Stimulated activated CD4-positive, alpha-beta T cell treated with anti-CD3 and anti-CD28 coated beads, Interleukin-15, amount 100 ng/mL, for 1 hour (primary cell): ENCODE data around the gene FAM234B.

ENCODE experiments used
- DNase-seq, 2 donors: peaks; one replicate each; pipeline ENCODE4 v3.0.0-alpha.2; 2020; ENCODE audit warnings: low read depth in 1 of 2, low spot score in 1 of 2

The FAM234B gene

DNA sequence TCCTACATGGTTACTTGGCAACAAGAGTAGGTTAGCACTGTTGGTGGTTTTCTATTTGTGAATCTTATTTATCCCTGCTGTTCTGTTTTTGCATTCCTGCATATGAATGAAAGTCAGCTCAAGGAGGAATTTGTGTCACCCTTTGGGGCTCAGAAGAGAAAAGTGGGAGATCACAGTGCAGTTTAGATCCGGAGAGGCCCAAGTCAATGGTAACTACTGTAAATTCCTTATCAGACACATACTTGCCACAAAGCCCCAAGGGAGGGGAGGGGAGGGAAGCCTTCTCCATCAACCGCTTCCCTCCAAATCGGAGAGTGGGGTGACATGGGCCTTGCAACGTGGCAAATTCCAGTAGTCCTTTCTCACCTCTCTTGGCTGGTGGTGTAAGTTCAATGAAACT, 44.3 kb downstream of the FAM234B start:
- DNase-seq, result no peak

DNA sequence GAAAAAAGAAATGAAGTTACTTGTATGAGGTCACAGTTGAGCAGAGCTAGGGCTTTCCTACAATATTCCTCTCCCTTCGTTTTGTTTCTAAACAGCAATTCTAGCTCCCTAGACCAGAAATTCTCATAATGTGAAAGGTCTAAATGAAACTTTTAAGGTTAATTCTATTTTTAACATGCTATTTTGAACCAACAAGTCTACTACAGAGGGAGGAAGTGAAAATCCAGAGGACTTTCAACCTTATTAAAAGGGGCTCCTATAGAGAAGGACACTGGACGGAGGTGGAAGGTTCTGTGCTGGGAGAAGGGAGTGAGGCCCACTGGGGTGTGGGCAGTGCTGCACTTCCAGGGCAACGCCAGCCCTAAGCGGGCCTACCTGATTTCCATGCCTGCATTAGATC, 45.9 kb downstream of the FAM234B start:
- DNase-seq, result no peak

DNA sequence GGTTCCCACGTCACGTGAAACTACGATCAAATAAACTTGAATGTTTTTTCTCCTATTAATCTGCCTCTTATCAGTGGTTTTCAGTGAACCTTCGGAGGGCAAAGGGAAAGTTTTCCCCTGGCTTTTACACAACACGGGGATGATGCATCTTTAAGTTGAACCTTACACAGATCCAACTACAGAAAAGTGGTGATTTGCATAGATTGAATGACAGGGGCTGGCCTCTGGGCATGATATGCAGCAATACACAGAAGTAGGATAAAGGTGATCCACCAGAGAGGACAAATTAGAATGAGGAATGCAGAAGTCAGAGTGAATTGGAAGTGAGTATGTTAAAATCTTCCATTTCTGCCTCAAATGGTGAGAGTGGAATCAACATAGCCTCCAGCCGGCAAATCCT, 47.7 kb downstream of the FAM234B start:
- DNase-seq, result no peak

DNA sequence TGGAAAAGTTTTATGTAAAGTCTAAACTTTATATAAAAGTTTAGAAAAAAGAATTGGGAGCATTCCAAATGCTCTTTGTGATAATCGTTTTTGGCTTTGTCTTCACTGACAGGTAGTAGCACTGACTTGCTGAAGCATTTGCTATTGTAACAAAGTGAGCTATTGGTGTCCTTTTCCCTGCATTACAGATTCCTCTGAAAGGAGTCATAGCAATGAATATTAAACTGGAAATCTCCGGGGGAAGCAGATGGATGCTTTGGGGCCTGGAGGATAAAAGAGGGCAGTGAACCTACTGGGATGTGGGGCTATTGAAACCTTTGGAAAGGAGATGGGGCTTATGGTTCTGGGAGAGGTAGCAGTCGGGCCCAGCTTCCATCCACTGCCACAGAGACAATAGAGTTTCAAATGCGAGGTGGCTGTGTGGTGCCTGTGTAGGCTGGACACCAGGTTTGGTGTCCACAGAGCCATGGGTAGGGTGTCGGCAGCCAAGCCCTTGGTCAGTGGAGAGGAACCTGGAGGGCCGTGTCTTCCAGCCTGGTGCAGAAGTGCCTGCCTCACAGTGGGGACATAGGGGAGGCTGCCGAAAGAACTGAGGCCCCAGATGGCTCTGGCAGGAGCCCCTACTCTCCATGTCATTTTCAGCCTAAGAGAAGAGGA, 49.1 kb downstream of the FAM234B start:
- no peak for DNase-seq

DNA sequence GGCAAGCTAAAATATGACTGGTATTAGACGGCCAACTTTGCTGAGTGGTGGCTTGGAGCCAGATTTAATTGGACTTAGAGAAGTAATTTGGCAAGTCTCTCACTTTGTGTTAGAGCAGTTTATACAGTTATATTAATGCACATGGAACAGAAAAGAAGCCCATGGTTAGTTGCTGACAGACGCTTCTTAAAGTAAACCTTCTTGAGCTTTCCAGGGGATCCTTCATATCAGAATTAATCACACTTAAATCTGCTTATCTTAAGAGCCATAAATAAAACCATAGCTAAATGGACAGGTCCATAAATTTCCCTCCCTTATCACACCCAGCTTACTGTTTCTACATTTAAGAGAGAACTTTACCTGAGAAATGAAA, 49.7 kb downstream of the FAM234B start:
- no peak for DNase-seq

DNA sequence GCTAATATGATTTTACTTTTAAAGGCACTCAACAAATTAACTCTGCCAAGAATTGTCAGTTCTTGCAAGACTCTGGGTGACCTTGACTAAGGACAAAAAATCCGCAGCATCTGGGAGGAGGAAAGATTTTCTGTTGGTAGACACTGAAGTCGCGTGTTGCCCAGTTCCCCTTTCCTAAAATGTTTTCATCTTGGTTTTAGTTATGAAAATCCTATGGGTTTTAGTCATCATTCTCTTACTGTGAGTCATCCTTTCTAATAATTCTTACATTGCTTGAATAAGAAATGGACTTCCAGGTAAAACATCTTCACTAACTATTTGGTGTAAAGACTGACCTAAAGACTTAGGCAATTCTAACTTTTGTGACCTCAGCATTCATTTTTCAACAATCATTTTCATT, 50.2 kb downstream of the FAM234B start:
- DNase-seq, result no peak

DNA sequence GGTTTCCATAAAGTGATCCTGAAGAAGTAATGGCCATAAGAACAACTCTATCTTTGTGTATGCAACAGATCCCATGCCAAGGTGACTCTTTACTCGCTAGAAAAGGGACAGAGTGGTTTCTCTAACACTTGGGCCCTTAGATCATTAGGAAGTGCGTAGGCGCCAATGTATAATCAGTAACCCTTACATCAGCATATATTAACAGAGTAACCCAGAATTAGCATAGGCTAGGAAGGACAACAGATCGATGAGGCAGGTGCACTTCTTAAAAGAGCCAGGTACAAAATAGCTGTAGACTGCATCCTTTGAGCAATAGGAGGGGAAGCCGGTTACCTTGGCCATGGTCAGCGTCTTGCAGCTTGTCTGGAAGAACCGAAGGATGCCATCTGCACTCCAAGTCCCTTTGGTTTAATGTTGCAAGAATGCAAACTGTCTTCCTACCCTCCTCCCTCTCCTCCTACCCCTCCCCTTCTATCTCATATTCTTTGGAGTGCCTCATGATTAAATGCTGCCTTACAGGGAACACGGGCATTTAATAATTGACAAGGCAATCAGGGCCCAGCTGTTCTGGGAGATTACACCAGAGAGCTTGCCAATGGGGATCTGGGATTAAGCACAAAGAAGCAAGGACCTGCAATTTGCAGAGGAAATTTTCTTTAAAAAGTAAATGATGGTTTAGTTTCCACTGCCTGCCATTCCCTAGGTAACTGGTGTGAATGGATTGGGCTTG, 51.2 kb downstream of the FAM234B start:
- no peak for DNase-seq

DNA sequence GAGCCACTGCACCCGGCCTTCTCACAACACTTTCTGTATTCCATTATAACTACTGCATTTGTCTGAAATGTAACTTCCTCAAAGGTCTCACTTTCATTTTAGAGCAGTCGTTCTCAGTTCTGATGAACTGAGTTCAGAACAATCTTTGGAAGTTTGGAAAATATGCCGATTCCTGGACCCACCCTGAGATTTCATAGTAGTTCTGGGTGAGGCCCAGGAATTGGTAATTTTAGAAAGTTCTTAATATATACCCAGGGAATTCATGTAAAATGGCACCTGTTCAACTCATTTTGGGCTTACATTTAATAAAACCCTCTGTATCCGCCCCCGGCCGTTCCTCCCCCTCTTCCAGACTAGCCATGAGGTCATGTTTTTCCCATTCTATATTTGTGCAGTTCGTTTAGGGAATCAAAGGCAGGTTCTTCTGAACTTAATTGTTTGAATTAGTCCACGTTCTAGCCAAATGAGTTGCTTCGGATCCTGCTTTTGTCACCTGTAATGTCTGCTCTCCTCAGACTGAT, 53.4 kb downstream of the FAM234B start:
- DNase-seq, result no peak

DNA sequence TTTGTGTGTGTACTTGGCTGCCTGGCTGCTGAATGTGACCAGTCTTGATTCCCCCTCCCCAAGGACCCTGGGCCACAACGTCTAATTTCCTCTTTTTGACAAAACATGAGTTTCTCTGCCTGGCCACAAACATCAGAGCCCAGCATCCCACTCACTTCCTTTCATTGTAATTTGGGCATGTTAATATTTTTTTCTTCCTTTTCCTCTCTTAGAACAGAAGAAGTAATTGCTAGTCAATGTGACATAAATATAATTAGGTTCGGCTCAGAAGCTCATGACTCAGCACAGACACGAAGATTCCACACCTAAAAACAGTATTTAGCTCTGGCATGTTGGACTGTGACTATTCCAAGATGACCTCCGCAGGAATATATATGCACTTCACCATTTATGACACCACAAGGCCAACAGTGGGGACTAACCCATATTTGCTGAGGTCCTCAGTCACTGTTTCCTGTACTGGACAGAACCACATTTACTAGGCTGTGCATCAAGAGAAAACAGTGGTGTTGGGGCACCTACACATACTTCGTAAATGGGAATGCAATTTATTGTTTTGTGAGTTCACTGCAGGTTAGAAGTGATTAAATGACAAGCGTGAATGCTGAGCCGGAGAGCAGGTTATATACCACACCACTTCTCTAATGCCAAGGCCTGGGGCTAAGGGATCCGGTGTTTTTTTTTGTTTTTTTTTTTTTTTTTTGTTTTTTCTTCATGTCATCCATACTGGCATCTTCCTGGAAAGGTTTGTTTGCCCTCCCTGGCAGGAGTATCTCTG, 55.1 kb downstream of the FAM234B start:
- DNase-seq, result no peak

DNA sequence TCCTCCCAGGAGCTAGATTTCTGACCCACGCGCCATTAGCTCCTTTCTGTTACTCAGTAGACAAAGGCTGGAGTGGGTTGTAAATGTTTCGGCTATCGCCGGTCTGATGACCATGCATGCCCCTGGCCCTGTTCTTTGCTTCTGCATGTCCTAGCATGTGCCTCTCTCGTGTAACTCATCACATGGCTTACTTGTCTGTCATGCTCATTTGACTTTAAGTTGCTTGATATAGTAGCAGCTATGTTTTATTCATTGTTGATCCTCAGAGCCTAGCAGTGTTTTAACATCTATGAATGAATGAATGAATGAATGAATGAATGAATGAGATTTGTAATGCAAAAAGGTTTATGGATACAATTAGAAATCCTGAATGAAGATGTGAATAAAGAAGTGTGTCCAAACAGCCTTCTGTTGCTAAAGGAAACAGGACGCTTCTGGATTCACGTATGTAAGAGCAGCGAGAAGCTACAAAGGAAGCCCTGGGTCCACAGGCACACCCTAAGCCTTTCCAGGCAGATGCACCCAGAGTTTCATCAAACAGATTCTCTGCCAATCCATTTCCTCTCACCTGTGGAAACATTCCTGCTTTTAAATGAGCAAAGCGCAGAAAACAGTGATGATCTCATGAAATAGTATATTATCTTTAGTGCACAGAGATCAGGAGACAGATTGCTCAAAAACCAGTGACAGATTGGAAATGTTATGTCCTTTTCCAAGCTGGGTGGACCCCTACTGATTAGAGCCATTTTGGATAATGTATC, 55.8 kb downstream of the FAM234B start:
- no peak for DNase-seq

DNA sequence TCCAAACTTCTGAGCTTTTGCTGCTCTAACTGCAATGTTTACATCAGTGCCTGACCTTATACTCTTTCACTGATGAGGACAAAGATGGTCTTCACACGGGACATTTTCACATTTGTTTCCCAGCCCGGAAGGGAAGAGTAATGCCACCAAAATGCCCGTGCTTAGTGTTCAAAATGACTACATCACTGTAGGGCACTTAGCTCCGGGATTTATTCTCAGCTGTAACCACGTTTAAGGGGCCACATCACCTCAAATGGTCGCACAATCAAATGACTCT, 56.4 kb downstream of the FAM234B start:
- no peak for DNase-seq

DNA sequence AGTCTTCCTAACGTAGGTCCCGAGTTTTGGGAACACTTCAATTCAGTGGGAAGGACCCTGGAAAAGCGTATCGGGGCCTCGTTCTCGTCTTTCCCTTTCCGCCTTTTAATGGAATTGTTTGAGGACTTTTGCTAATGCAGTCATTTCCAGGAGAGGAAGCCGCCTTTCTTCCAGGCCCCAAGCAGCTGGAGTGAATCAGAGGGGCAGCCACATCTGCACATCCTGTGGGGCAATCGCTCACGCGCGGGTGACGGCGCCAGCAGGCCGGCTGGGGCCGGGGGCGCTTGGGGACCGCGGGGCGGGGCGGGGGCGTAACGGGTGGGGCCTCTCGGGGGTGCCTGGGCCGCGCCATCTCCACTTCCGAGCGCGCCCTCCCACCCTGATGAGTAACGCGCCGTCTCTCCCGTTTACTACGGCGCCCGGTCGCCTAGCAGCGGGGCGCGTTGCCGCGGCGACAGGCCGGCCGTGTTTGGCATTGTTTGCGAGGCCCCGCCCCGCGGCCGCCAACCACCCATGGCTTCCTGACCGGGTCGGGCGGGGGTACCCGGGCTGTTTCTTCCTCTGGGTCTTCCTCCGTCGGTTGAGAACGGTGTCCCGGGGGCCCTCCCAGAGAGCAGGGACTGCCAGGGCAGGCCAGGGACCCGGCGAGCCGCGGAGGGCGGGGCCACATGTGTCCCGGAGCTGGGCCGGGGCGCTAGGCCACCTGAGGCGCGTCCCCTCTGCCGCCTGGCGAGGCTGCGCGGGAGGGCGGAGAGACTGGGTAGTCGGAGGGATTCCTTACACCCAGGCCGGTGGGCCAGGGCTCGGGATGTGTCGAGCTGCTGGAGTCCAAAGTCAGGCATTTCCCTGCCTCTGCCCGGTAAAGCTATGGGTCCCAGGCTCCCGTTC, 56.9 kb downstream of the FAM234B start:
- DNase-seq, result peak; percentile 78 to 89

DNA sequence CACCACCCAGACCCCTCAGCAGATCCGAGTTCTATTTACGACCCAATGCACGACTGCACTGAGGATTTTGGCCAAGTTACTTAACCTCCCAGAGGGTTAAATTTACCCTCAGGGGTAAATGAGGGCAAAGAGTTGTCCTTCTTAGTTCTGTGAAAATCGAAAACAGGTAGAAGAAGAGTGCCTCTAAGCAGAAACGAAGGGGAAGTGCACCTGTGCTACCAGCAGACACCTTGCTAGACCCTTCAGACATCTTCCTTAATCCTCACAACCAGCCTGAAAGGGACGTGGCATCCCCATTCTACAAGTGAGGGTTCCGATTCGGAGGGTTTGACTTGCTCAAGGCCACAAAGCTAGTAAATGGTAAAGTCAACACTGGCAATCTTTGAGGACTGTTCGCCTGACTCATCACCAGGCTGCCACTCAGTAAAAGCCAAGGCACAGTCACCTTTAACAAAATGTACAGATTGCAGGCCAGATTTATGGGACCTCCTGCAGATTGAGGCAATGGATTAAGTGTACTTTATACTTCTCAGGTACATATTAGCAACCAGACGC, 57.7 kb downstream of the FAM234B start:
- DNase-seq, result no peak

DNA sequence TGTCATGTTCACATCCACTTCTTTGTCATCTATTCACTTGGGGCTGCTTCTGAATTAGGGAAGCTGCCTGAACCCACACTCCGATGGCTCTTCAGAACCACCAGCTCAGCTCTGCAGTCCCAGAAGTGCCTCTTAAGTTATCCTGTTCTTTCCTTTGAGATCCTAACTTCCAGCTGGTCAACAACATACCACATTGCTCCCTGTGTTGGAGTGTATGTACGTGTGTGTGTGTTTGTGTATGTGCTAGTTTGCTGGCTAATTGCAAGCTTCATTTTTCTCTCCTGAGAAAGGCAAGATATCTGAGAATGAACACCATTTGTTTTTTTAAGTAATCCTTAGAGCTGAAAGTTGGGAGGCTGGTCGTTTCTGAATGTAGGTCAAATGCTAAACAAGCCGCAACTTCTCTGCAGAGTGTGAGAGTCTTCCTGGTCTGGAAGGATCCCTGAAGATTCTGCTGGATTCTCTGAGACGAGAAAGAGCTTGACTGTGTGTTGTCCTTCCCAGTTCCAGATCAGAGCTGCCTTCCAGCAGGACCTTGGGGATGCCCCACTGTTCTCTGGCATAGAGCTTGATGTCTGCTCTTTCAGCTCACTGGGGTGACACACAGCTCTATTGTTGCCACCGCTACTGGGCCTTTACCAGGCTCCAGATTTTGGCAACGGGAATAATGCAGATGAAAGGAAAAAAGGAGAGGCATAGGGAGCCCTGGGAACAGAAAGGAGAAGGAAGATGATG, 58.4 kb downstream of the FAM234B start:
- DNase-seq, result no peak

DNA sequence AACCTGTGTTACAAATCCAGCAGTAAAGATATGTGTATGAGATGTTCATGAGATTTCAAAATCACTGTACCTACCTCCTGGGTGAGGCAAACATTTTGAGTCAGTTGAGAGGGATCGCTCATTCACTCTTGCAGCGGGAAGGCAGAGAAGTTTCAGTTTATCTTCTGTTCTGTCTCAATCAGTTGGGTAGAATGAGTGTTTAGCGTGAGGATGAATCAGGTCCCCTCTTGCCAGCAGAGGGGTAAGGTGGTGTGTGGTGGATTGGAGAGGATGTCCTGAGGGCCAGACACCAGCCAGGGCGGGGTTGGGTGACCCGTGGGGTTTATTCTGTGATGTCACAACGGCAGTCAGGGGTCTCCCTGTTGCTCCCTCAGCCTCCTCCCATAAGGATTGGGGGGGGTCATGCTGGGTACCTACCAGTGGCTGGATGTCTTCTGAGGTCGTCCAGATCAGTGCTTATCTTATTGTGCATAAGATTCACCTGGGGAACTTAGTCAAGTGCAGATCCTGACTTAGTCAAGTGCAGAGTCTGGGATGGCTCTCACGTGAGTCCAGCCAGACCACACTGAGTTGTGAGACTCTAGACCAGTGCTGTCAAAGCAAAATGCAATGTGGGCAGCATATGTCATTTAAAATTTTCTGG, 59.3 kb downstream of the FAM234B start, which contains the start of gene GSG1:
Gene GSG1 (minus strand): TSS at position 277 of the 643 bp plus-strand sequence. CDS start 155 bp downstream, at position 122.
- no peak for DNase-seq

DNA sequence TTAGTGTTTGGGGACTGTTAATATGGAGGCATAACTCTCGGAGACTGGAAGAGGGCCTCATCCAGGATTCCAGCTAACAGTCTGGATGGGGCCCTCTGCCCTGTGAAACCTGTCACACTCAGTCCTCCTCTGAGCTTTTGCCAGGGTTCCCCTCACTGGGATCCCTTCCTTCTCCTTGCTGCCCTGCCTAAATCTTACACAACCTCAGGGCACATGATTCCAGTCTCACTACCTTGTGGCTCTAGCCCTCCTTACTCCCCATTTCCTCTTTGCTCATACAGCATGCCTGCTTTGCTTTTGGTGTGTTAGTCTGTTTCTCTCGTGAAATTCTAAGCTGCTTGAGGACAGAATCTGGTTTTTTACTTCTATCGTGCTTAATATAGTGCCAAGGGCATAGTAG, 60.2 kb downstream of the FAM234B start:
- no peak for DNase-seq

DNA sequence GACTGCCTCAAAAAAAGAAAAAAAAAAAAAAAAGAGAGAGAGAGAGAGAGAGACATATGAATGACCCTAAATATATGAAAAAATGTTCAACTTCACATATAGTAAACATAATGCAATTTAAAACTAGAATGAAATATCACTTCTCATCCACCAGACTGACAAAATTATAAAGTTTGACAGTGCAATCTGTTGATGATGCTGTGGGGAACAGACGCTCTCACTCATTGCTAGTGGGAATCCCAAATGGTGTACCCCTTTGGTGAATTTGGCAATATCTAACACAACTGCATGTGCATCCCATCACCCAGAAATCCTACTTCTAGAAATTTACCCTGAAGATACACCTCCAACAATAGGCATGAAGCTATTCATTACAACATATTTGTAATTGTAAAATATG, 61.6 kb downstream of the FAM234B start:
- DNase-seq, result no peak

DNA sequence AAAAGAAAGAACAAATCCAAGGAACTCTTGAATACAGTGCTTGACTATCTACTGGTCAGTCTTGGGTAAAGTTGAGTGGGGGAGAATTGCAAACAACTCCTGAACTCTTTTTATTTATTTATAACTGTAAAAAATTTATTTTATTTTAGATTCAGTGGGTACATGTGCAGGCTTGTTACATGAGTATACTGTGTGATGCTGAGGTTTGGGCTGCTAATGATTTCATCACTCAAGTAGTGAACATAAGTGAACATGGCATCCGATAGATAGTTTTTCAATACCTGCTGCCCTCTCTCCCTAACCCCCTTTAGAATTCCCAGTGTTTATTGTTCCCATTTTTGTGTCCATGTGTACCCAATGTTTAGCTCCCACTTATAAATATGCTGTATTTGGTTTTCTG, 62.5 kb downstream of the FAM234B start:
- DNase-seq, result no peak

DNA sequence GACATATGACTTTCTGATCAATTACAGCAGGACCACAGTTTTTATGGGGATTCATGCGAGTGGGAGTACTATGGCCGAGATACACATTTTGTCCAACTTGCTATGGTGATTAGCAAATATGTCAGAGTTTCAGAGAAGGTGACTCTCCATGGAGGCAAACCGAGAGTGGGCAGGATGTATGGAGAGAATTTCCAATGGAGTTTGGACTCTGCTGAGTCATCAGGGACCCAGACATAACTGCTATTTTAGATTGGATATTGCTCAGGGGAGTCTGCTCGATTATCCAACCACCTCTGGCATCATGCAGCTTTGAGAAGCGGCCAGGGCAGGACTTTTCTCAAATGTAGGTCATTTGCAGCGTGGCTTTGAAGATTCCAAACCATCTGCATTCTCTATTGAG, 68.8 kb downstream of the FAM234B start:
- DNase-seq, result no peak
